SK-N-MC (cell line): ENCODE data around the gene GRID2IP.

Source experiments
- EZH2 ChIP-seq: fragments of 200-600 bp; sonication (generic); IDR thresholded peaks from one replicate; pipeline ENCODE4 v1.6.1; 2017; ENCODE audit warnings: antibody characterized with exemption
- FOXP2 ChIP-seq: optimal IDR thresholded peaks from 2 replicates; pipeline ENCODE3; 2011; ENCODE audit warnings: mild to moderate bottlenecking, moderate library complexity; ENCODE audit not compliant: insufficient read depth; ENCODE audit errors: extremely low read length, control extremely low read depth
- POLR2AphosphoS5 ChIP-seq: IDR thresholded peaks from 2 replicates; pipeline ENCODE4 v1.6.1; 2012; ENCODE audit warnings: mild to moderate bottlenecking, low read depth, low read length, borderline replicate concordance

GRCh38 chr7:6589829-6590644 lies 38.8 kb upstream of the GRID2IP start, which contains the start of gene INTS15:
- peak; percentile 16 for TF ChIP-seq POLR2AphosphoS5
- TF ChIP-seq EZH2 = no peak
- TF ChIP-seq FOXP2 = no peak
